Smooth muscle cell (in vitro differentiated cells): Measurements from ENCODE around the gene CDKAL1. TPM values are rescaled to one million over a fixed set of nuclear protein-coding genes. Genes with fewer than 3 reads are reported as not detected.

Experiments used
- DNase-seq: peaks from one replicate; lab custom pipeline; 2025; ENCODE audit not compliant: unreplicated experiment; lab: John Stamatoyannopoulos, UW
- H2AFZ ChIP-seq: fragments of 200-600 bp; sonication (generic); 2 replicates; pipeline ENCODE4 v1.6.0; 2016; ENCODE audit warnings: antibody characterized with exemption, low read depth, mild to moderate bottlenecking
- H3F3A ChIP-seq: fragments of 200-600 bp; sonication (generic); 2 replicates; pipeline ENCODE4 v1.6.0; 2017; ENCODE audit warnings: antibody characterized with exemption, low read depth
- H3K27ac ChIP-seq: fragments of 200-600 bp; sonication (generic); 2 replicates; pipeline ENCODE4 v1.5.1; 2016; ENCODE audit warnings: low read depth, mild to moderate bottlenecking
- H3K27me3 ChIP-seq: fragments of 200-600 bp; sonication (generic); 2 replicates; pipeline ENCODE4 v1.6.1; 2016; ENCODE audit warnings: low read depth, mild to moderate bottlenecking
- H3K36me3 ChIP-seq: fragments of 200-600 bp; sonication (generic); 2 replicates; pipeline ENCODE4 v1.5.1; 2016; ENCODE audit warnings: low read depth
- H3K4me1 ChIP-seq: fragments of 200-600 bp; sonication (generic); 2 replicates; pipeline ENCODE4 v1.5.1; 2016; ENCODE audit warnings: low read depth
- H3K4me2 ChIP-seq: fragments of 200-600 bp; sonication (generic); 2 replicates; pipeline ENCODE4 v1.6.0; 2016; ENCODE audit warnings: mild to moderate bottlenecking
- H3K4me3 ChIP-seq: fragments of 200-600 bp; sonication (generic); 2 replicates; pipeline ENCODE4 v1.5.1; 2016; ENCODE audit warnings: mild to moderate bottlenecking
- H3K79me2 ChIP-seq: fragments of 200-600 bp; sonication (generic); 2 replicates; pipeline ENCODE4 v1.6.0; 2016; ENCODE audit warnings: low read depth, mild to moderate bottlenecking
- H3K9ac ChIP-seq: fragments of 200-600 bp; sonication (generic); 2 replicates; pipeline ENCODE4 v1.6.0; 2016; ENCODE audit warnings: low read depth
- H3K9me3 ChIP-seq: fragments of 200-600 bp; sonication (generic); replicated peaks from 2 replicates; pipeline ENCODE4 v1.5.1; 2016; ENCODE audit warnings: low read depth
- H4K20me1 ChIP-seq: fragments of 200-600 bp; sonication (generic); 2 replicates; pipeline ENCODE4 v1.6.0; 2016; ENCODE audit warnings: low read depth
- CTCF ChIP-seq: fragments of 200-600 bp; sonication (generic); IDR thresholded peaks from 2 replicates; pipeline ENCODE4 v1.5.1; 2017; ENCODE audit warnings: borderline replicate concordance, mild to moderate bottlenecking, antibody characterized with exemption; ENCODE audit not compliant: insufficient read depth, poor library complexity, severe bottlenecking
- WGBS: methylation state at CpG from one replicate; pipeline ENCODE4 v1.1.7; 2016; ENCODE audit warnings: low lambda C conversion rate; 5-methylcytosine and 5-hydroxymethylcytosine counted together
- polyA plus RNA-seq: library from polyadenylated mRNA; unstranded; fragments of >200 nt; fragmentation: Nextera tagmentation; extraction: Ambion mirVana; gene quantifications from 2 replicates; pipeline ENCODE4 v1.2.1, GENCODE V29; 2016
- total RNA-seq: library from RNA; depleted of rRNA; stranded (reverse); fragments of >200 nt; gene quantifications from 2 replicates; pipeline ENCODE4 v1.2.3, GENCODE V29; 2014

Gene CDKAL1
- total and polyA plus RNA-seq, 2 experiments from 2014 or later = 16.5 to 16.6 TPM

- no peak overlapping the region for H2AFZ ChIP-seq
- peaks cover 6% of the 10 kb centered on the region for H3K36me3 ChIP-seq
- no peaks in the 10 kb centered on the region for H3F3A ChIP-seq
- no peak overlapping the region for H3K9ac ChIP-seq
- H3K9me3 ChIP-seq = no peaks in the 10 kb centered on the region
- H3K79me2 ChIP-seq = no peaks in the 10 kb centered on the region
- H3K4me1 ChIP-seq = no peaks in the 10 kb centered on the region
- no peak overlapping the region for H3K27ac ChIP-seq
- 97% methylated on average over 1 of the region's 1 CpG for WGBS
- H3K4me3 ChIP-seq = no peak overlapping the region
- no peaks in the 10 kb centered on the region for H4K20me1 ChIP-seq
- H3K4me2 ChIP-seq = no peak overlapping the region
- H3K27me3 ChIP-seq = no peaks in the 10 kb centered on the region
- no peak for DNase-seq
- TF ChIP-seq CTCF = no peak
These were observed 435.3 kb downstream of the CDKAL1 start for GRCh38 chr6:20969551-20969950.

DNA sequence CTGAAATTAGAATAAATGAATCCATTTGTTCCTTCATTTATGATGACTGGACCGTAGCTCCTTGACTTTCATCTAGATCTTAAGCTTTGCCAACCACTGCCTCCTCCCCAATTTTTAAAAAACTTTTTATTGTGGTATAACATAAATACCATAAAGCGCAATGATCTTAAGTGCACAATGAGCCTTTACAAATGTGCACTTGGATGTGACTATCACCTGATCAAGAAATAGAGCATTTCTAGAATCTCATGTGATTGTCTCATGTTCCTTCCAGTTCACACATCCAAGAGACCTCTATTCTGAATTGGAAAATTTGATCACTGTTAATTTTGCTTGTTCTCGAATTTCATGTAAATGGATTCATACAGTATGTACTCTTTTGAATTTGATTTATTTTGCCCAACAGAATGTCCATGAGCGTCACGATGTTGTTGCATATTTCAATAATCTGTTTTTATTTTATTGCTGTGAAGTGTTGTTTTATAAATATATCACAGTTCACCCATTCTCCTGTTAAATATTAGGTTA lies 442.2 kb downstream of the CDKAL1 start:
- H3K9ac ChIP-seq = no peak overlapping the region
- H3K36me3 ChIP-seq = no peaks in the 10 kb centered on the region
- no peaks in the 10 kb centered on the region for H4K20me1 ChIP-seq
- H3K4me1 ChIP-seq = no peaks in the 10 kb centered on the region
- no peaks in the 10 kb centered on the region for H3F3A ChIP-seq
- no peak overlapping the region for H2AFZ ChIP-seq
- H3K4me3 ChIP-seq = no peak overlapping the region
- H3K9me3 ChIP-seq = no peaks in the 10 kb centered on the region
- no peak overlapping the region for H3K27ac ChIP-seq
- H3K27me3 ChIP-seq = no peaks in the 10 kb centered on the region
- no peak for DNase-seq
- no peak for TF ChIP-seq CTCF
- 97% methylated on average over 5 of the region's 5 CpGs for WGBS
- H3K4me2 ChIP-seq = no peak overlapping the region
- H3K79me2 ChIP-seq = no peaks in the 10 kb centered on the region

- H3K36me3 ChIP-seq = no peaks in the 10 kb centered on the region
- no peaks in the 10 kb centered on the region for H3K79me2 ChIP-seq
- no peak overlapping the region for H3K9ac ChIP-seq
- no peak overlapping the region for H3K27ac ChIP-seq
- no peak for DNase-seq
- H3K9me3 ChIP-seq = no peaks in the 10 kb centered on the region
- no peak overlapping the region for H3K4me3 ChIP-seq
- no peaks in the 10 kb centered on the region for H3K27me3 ChIP-seq
- H4K20me1 ChIP-seq = no peaks in the 10 kb centered on the region
- H3K4me2 ChIP-seq = no peak overlapping the region
- no peaks in the 10 kb centered on the region for H3K4me1 ChIP-seq
- H2AFZ ChIP-seq = no peak overlapping the region
- WGBS = 76% methylated on average over 5 of the region's 5 CpGs
- TF ChIP-seq CTCF = no peak
- H3F3A ChIP-seq = no peaks in the 10 kb centered on the region
These were observed 443.9 kb downstream of the CDKAL1 start for GRCh38 chr6:20978151-20978614.

- no peak for TF ChIP-seq CTCF
- no peak overlapping the region for H3K9ac ChIP-seq
- H3K27me3 ChIP-seq = no peaks in the 10 kb centered on the region
- H3K4me3 ChIP-seq = no peak overlapping the region
- H3K4me1 ChIP-seq = no peaks in the 10 kb centered on the region
- no peaks in the 10 kb centered on the region for H3K9me3 ChIP-seq
- no peak overlapping the region for H3K27ac ChIP-seq
- H4K20me1 ChIP-seq = no peaks in the 10 kb centered on the region
- no peak overlapping the region for H3K4me2 ChIP-seq
- no peak for DNase-seq
- 100% methylated on average over 1 of the region's 1 CpG for WGBS
- H3F3A ChIP-seq = no peaks in the 10 kb centered on the region
- H2AFZ ChIP-seq = no peak overlapping the region
- no peaks in the 10 kb centered on the region for H3K79me2 ChIP-seq
- no peaks in the 10 kb centered on the region for H3K36me3 ChIP-seq
These were observed 444.8 kb downstream of the CDKAL1 start for GRCh38 chr6:20979076-20979475.
